Central memory CD8-positive, alpha-beta T cell (primary cell): Measurements from ENCODE around the gene UAP1.

Experiments used
- ATAC-seq: fragments of 150-1000 bp; cut with Tn5 transposase; replicated peaks from 2 replicates; pipeline ENCODE4 v1.10.0; 2022; ENCODE audit warnings: mild to moderate bottlenecking, moderate FRiP score, moderate number of reproducible peaks; ENCODE audit not compliant: poor library complexity, severe bottlenecking; ENCODE audit errors: extremely low read depth
- DNase-seq, 2 donors: peaks; one replicate each; pipeline ENCODE4 v3.0.0; 2021; ENCODE audit warnings: low spot score in 2 of 2
- H3K27ac Mint-ChIP-seq: one replicate; pipeline ENCODE4 v1.8.0; 2022; ENCODE audit warnings: low read depth, mild to moderate bottlenecking, moderate library complexity, mixed read lengths
- H3K27me3 Mint-ChIP-seq: one replicate; pipeline ENCODE4 v1.8.0; 2022; ENCODE audit warnings: mixed read lengths
- H3K36me3 Mint-ChIP-seq: one replicate; pipeline ENCODE4 v1.8.0; 2022; ENCODE audit warnings: mild to moderate bottlenecking, moderate library complexity, mixed read lengths; ENCODE audit not compliant: insufficient read depth
- H3K4me1 Mint-ChIP-seq: one replicate; pipeline ENCODE4 v1.8.0; 2022; ENCODE audit warnings: mixed read lengths
- H3K4me3 Mint-ChIP-seq: one replicate; pipeline ENCODE4 v1.8.0; 2022; ENCODE audit warnings: mild to moderate bottlenecking, moderate library complexity, mixed read lengths
- H3K9me3 Mint-ChIP-seq: one replicate; pipeline ENCODE4 v1.8.0; 2022; ENCODE audit warnings: mixed read lengths

UAP1 gene

DNA sequence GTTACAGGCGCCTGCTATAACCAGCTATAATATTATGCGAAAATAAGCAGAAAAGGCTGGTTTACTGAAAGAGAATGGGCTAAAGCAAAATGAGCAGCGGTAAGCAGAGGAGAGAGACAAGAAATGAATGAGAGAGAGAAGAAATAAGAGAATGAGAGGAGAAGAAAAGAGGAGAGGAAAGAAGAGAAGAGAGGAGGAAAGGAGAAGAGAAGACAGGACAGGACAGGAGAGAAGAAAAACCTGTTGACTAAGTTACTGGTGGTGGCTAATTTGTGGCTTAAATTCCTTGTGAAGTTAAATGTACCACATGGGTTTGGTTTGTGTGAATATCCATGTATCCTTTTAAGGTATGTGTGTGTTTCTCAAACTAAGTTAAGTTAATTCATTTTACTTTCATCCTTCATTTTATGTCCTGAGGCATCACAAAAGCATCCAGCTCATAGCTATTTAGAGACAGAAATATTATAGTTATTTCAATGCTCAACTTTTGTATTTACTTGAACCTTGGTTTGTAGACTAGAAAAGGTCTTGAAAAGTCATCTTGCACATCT lies 67.6 kb downstream of the UAP1 start:
- Mint-ChIP-seq H3K27ac (no peak overlapping the region), H3K36me3 (peaks cover 1% of the 10 kb centered on the region), H3K4me1 (no peaks in the 10 kb centered on the region), H3K27me3 (peaks cover 25% of the 10 kb centered on the region), H3K9me3 (no peaks in the 10 kb centered on the region), H3K4me3 (no peak overlapping the region)
- ATAC-seq, result no peak
- no peak for DNase-seq

GRCh38 chr1:162629651-162630050 lies 68.1 kb downstream of the UAP1 start:
- ATAC-seq, result no peak
- no peaks in the 10 kb centered on the region for H3K4me1 Mint-ChIP-seq
- no peak overlapping the region for H3K4me3 Mint-ChIP-seq
- DNase-seq, result no peak
- H3K36me3 Mint-ChIP-seq, result peaks cover 1% of the 10 kb centered on the region
- H3K9me3 Mint-ChIP-seq, result no peaks in the 10 kb centered on the region
- H3K27ac Mint-ChIP-seq, result no peak overlapping the region
- H3K27me3 Mint-ChIP-seq, result peaks cover 25% of the 10 kb centered on the region

GRCh38 chr1:162631546-162632191 lies 70.1 kb downstream of the UAP1 start:
- ATAC-seq, result no peak
- peaks cover 25% of the 10 kb centered on the region for H3K27me3 Mint-ChIP-seq
- no peak overlapping the region for H3K4me3 Mint-ChIP-seq
- no peaks in the 10 kb centered on the region for H3K9me3 Mint-ChIP-seq
- DNase-seq, result no peak
- no peak overlapping the region for H3K27ac Mint-ChIP-seq
- peaks cover 1% of the 10 kb centered on the region for H3K36me3 Mint-ChIP-seq
- H3K4me1 Mint-ChIP-seq, result no peaks in the 10 kb centered on the region

- Mint-ChIP-seq H3K4me1 (no peaks in the 10 kb centered on the region), H3K27me3 (peaks cover 19% of the 10 kb centered on the region), H3K27ac (no peak within 1 kb of the TSS), H3K36me3 (peaks cover 1% of the 10 kb centered on the region), H3K4me3 (no peak within 1 kb of the TSS), H3K9me3 (no peaks in the 10 kb centered on the region)
- DNase-seq, result no peak
- no peak for ATAC-seq
Observed at GRCh38 chr1:162632217-162632666, 70.7 kb downstream of the UAP1 start, which contains the start of gene DDR2. DDR2 (plus strand) TSS chr1:162632464; CDS start chr1:162719064, 86,600 bp downstream.

DNA sequence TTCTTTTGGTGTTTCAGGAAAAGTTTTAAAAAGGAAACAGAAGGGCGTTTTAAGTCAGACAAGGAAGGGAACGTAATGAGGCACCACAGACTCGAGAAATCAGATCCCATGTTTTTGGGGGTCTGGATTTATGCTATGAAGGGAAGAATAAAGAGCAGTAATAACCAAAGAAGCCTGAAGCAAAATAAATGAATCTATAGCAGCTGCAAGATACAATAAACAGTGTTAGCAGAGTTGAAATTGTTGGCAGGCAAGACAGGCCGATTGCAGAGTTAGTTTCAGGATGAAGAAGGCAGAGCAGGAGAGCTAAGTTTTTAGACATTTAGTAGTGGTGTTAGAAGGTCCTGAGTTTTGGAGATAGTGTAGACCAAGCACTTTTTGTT lies 71.2 kb downstream of the UAP1 start:
- H3K9me3 Mint-ChIP-seq, result no peaks in the 10 kb centered on the region
- DNase-seq (no peak), ATAC-seq (no peak)
- no peak overlapping the region for H3K27ac Mint-ChIP-seq
- H3K27me3 Mint-ChIP-seq, result peaks cover 14% of the 10 kb centered on the region
- H3K4me3 Mint-ChIP-seq, result no peak overlapping the region
- peaks cover 1% of the 10 kb centered on the region for H3K36me3 Mint-ChIP-seq
- H3K4me1 Mint-ChIP-seq, result no peaks in the 10 kb centered on the region

DNA sequence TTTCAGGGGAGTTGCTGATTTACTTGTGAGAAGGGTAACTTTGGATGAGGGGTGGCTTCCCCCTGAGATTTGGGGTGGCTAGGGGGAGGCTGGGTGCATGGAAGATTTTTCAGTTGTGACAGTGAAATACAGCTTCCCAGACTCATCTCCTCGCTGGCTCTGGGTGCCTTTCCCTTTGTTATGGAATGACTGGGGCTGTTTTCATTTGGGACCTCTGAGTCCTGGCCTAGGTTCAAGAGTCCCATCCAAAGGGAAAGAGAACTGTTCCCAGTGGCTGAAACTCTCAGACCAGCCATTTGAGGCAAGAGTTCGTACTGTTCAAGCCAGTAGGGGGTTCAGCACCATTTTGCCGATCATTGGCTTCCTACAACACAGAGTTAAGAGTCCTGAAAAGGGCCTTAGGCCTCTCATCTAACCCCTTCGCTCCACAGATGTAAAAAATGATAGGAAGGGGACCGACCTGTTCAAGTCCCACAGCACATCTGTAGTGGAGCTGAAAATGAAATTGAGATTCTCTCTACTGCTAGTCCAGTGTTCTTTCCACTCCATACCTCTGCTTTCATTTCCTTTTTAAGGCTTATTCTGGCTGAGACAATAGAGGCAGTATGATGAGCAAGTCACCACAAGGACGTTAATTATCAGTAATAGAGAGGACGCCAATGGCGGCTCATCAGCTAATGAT lies 71.7 kb downstream of the UAP1 start:
- Mint-ChIP-seq H3K4me3 (no peak overlapping the region), H3K4me1 (no peaks in the 10 kb centered on the region), H3K36me3 (peaks cover 1% of the 10 kb centered on the region), H3K27ac (no peak overlapping the region), H3K27me3 (peaks cover 13% of the 10 kb centered on the region), H3K9me3 (no peaks in the 10 kb centered on the region)
- no peak for DNase-seq
- ATAC-seq, result no peak

GRCh38 chr1:162635418-162635817 lies 73.9 kb downstream of the UAP1 start:
- H3K27ac Mint-ChIP-seq, result no peak overlapping the region
- H3K4me1 Mint-ChIP-seq, result no peaks in the 10 kb centered on the region
- ATAC-seq (no peak), DNase-seq (no peak)
- H3K27me3 Mint-ChIP-seq, result peaks cover 7% of the 10 kb centered on the region
- H3K36me3 Mint-ChIP-seq, result peaks cover 1% of the 10 kb centered on the region
- H3K4me3 Mint-ChIP-seq, result no peak overlapping the region
- H3K9me3 Mint-ChIP-seq, result no peaks in the 10 kb centered on the region

DNA sequence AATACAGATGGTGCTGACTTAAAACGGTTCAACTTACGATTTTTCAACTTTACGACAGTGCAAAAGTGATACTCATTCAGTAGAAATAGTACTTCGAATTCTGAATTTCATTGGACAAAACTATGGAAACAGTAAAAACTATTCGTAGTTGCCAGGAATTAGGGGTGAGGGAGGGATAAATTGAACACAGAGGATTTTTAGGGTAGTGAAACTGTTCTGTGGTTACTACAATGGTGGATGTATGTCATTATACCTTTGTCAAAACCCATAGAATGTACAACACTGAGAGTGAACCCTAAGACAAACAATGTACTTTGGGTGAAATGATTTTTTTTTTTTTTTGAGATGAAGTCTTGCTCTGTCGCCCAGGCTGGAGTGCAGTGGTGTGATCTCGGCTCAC lies 78.2 kb downstream of the UAP1 start:
- DNase-seq, result no peak

GRCh38 chr1:162641114-162641513 lies 79.6 kb downstream of the UAP1 start:
- H3K4me3 Mint-ChIP-seq, result no peak overlapping the region
- no peak for DNase-seq
- no peaks in the 10 kb centered on the region for H3K27me3 Mint-ChIP-seq
- no peak overlapping the region for H3K27ac Mint-ChIP-seq
- no peaks in the 10 kb centered on the region for H3K36me3 Mint-ChIP-seq
- no peaks in the 10 kb centered on the region for H3K4me1 Mint-ChIP-seq
- no peaks in the 10 kb centered on the region for H3K9me3 Mint-ChIP-seq
- ATAC-seq, result no peak

More for the DNA sequence above, 78.2 kb downstream of the UAP1 start:
- no peaks in the 10 kb centered on the region for H3K4me1 Mint-ChIP-seq
- H3K4me3 Mint-ChIP-seq, result no peak overlapping the region
- no peaks in the 10 kb centered on the region for H3K9me3 Mint-ChIP-seq
- no peaks in the 10 kb centered on the region for H3K36me3 Mint-ChIP-seq
- ATAC-seq, result no peak
- no peaks in the 10 kb centered on the region for H3K27me3 Mint-ChIP-seq
- H3K27ac Mint-ChIP-seq, result no peak overlapping the region

DNA sequence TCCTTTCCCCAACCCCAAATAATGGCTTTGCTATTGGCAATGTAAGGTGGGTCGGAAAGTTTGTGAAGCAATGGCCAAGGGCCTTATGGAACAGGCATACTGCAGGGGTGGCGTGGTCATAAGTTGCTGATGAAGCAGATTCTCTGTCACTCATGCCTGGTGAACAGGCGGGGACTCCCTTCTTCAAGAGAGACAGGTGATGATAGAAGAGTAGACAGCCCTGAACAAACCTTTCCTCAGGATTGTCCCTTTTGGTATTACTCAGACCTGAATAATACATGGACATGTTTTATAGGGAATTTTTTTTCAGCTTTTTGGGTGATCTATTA lies 83.4 kb downstream of the UAP1 start:
- Mint-ChIP-seq H3K9me3 (no peaks in the 10 kb centered on the region), H3K4me1 (no peaks in the 10 kb centered on the region), H3K36me3 (no peaks in the 10 kb centered on the region), H3K4me3 (no peak overlapping the region), H3K27ac (no peak overlapping the region), H3K27me3 (peaks cover 36% of the 10 kb centered on the region)
- DNase-seq (no peak), ATAC-seq (no peak)

GRCh38 chr1:162645666-162646065 lies 84.1 kb downstream of the UAP1 start:
- Mint-ChIP-seq H3K27me3 (peaks cover 41% of the 10 kb centered on the region), H3K9me3 (no peaks in the 10 kb centered on the region), H3K4me1 (no peaks in the 10 kb centered on the region), H3K27ac (no peak overlapping the region), H3K36me3 (no peaks in the 10 kb centered on the region), H3K4me3 (no peak overlapping the region)
- no peak for DNase-seq
- ATAC-seq, result no peak

DNA sequence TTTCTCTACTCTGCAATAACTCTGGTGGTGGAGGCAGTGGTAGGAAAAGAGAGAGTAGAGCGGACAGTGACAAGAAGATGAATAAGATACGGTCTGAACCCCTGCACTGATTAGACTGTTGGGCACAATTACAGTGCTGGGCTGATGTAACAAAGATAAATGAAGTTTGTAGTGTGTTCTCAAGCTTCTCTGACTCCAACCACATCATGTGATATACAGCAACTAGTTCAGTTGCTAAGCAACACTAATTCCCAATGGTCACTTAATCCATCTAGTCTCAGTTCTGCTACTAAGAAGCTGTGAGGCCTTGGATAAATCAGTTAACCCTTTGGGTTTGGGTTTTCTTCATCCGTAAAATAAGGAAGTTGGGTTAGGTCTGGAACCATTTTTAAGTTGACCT lies 88.1 kb downstream of the UAP1 start:
- Mint-ChIP-seq H3K4me1 (no peaks in the 10 kb centered on the region), H3K27me3 (peaks cover 57% of the 10 kb centered on the region), H3K36me3 (no peaks in the 10 kb centered on the region), H3K4me3 (no peak overlapping the region), H3K27ac (no peak overlapping the region), H3K9me3 (no peaks in the 10 kb centered on the region)
- no peak for DNase-seq
- no peak for ATAC-seq
